Measurements from ENCODE around the gene DUSP22. TPM values are rescaled to one million over a fixed set of nuclear protein-coding genes. Genes with fewer than 3 reads are reported as not detected.

DUSP22 gene
- polyA plus RNA-seq, 1 of the 3 experiments (the other 2 are of a cell fraction) = 6.8 TPM

GRCh38 chr6:399785-400534 is 107.7 kb downstream of the DUSP22 start:
- H2AFZ ChIP-seq (ENCODE audit: low read depth) = no peak overlapping the region
- peaks cover 87% of the 10 kb centered on the region for H3K27me3 ChIP-seq (ENCODE audit: insufficient read depth)
- H3K9me2 ChIP-seq = no peaks in the 10 kb centered on the region
- H3K9me3 ChIP-seq = no peaks in the 10 kb centered on the region
- 19% methylated on average over 11 of the region's 11 CpGs for WGBS (ENCODE audit: low lambda C conversion rate)
- no peaks in the 10 kb centered on the region for H3F3A ChIP-seq (replicated peaks; ENCODE audit: insufficient read depth)
- CTCF ChIA-PET = no interaction called here
- H3K27ac ChIP-seq (ENCODE audit: low read depth in 2 of 2, low read length in 1 of 2) = no peak overlapping the region
- H3K79me2 ChIP-seq (ENCODE audit: insufficient read depth) = no peaks in the 10 kb centered on the region
- no peak overlapping the region for H3K4me2 ChIP-seq
- DNase-seq = no peak
- no peaks in the 10 kb centered on the region for H4K20me1 ChIP-seq (ENCODE audit: insufficient read depth)
- no peak overlapping the region for H3K4me3 ChIP-seq (ENCODE audit: low read depth in 2 of 2, low read length in 1 of 2)
- no peaks in the 10 kb centered on the region for H3K36me3 ChIP-seq (replicated peaks in 1 of 2; ENCODE audit: control insufficient read depth in 1 of 2, insufficient read depth in 2 of 2, low read length in 1 of 2)
- POLR2A ChIA-PET = no interaction called here
- no peak for TF ChIP-seq JUND (IDR thresholded peaks at IDR 0.05)
- no peak for TF ChIP-seq MAX (IDR thresholded peaks at IDR 0.05; ENCODE audit: low read depth)
- no peak for TF ChIP-seq TEAD4 (IDR thresholded peaks at IDR 0.05; ENCODE audit: borderline replicate concordance, insufficient read depth)
- no peak for TF ChIP-seq MXI1 (IDR thresholded peaks at IDR 0.05; ENCODE audit: low read depth, low read length)
- TF ChIP-seq USF1 (IDR thresholded peaks at IDR 0.05; ENCODE audit: borderline replicate concordance, low read depth) = no peak
- no peak for TF ChIP-seq TAF1 (IDR thresholded peaks at IDR 0.05; ENCODE audit: borderline replicate concordance, low read depth, low read length)
- no peak for TF ChIP-seq SMC3 (IDR thresholded peaks at IDR 0.05; ENCODE audit: low read depth, low read length)
- no peak for TF ChIP-seq GATA2 (CRISPR knock-in tag; IDR thresholded peaks at IDR 0.05)
- TF ChIP-seq RAD21 (IDR thresholded peaks at IDR 0.05; ENCODE audit: low read length) = no peak
- TF ChIP-seq GABPA (IDR thresholded peaks at IDR 0.05; ENCODE audit: low read depth) = no peak
- no peak for TF ChIP-seq CHD2 (IDR thresholded peaks at IDR 0.05; ENCODE audit: low read length, partially characterized antibody)
- no peak for TF ChIP-seq YY1 (IDR thresholded peaks at IDR 0.05; ENCODE audit: low read depth)
- H3K9ac ChIP-seq = no peak overlapping the region
- no peaks in the 10 kb centered on the region for H3K4me1 ChIP-seq (ENCODE audit: control insufficient read depth in 1 of 2, insufficient read depth in 2 of 2, low read depth in 1 of 2, low read length in 1 of 2)

- Histone ChIP-seq H3K36me3 (replicated peaks in 1 of 2; ENCODE audit: control insufficient read depth in 1 of 2, insufficient read depth in 2 of 2, low read length in 1 of 2) (no peaks in the 10 kb centered on the region), H3K9ac (no peak overlapping the region), H3K4me3 (ENCODE audit: low read depth in 2 of 2, low read length in 1 of 2) (no peak overlapping the region), H2AFZ (ENCODE audit: low read depth) (no peak overlapping the region), H3F3A (replicated peaks; ENCODE audit: insufficient read depth) (no peaks in the 10 kb centered on the region), H4K20me1 (ENCODE audit: insufficient read depth) (no peaks in the 10 kb centered on the region), H3K9me3 (no peaks in the 10 kb centered on the region), H3K4me1 (ENCODE audit: control insufficient read depth in 1 of 2, insufficient read depth in 2 of 2, low read depth in 1 of 2, low read length in 1 of 2) (no peaks in the 10 kb centered on the region), H3K4me2 (no peak overlapping the region), H3K27me3 (ENCODE audit: insufficient read depth) (peaks cover 83% of the 10 kb centered on the region), H3K79me2 (ENCODE audit: insufficient read depth) (no peaks in the 10 kb centered on the region), H3K27ac (ENCODE audit: low read depth in 2 of 2, low read length in 1 of 2) (no peak overlapping the region), H3K9me2 (no peaks in the 10 kb centered on the region)
- no peak for TF ChIP-seq GATA2 (CRISPR knock-in tag; IDR thresholded peaks at IDR 0.05)
- no peak for TF ChIP-seq RXRA (IDR thresholded peaks at IDR 0.05; ENCODE audit: borderline replicate concordance, low read depth)
- TF ChIP-seq USF1 (IDR thresholded peaks at IDR 0.05; ENCODE audit: borderline replicate concordance, low read depth) = no peak
- TF ChIP-seq NRF1 (IDR thresholded peaks at IDR 0.05; ENCODE audit: low read depth, low read length) = no peak
- no peak for TF ChIP-seq FOSL2 (IDR thresholded peaks at IDR 0.05; ENCODE audit: borderline replicate concordance, low read depth)
- no peak for TF ChIP-seq SMC3 (IDR thresholded peaks at IDR 0.05; ENCODE audit: low read depth, low read length)
- TF ChIP-seq MAX (IDR thresholded peaks at IDR 0.05; ENCODE audit: low read depth) = no peak
- TF ChIP-seq GABPA (IDR thresholded peaks at IDR 0.05; ENCODE audit: low read depth) = no peak
- TF ChIP-seq EP300 (IDR thresholded peaks at IDR 0.05; ENCODE audit: borderline replicate concordance in 1 of 2, low read depth in 1 of 2, low read length in 1 of 2) = no peak
- TF ChIP-seq TCF12 (IDR thresholded peaks at IDR 0.05) = no peak
- no peak for TF ChIP-seq CHD2 (IDR thresholded peaks at IDR 0.05; ENCODE audit: low read length, partially characterized antibody)
- no peak for TF ChIP-seq FOXJ3 (CRISPR knock-in tag; IDR thresholded peaks at IDR 0.05)
- no peak for TF ChIP-seq SIN3A (IDR thresholded peaks at IDR 0.05; ENCODE audit: borderline replicate concordance, low read depth, low read length)
- no peak for TF ChIP-seq POLR2AphosphoS5 (IDR thresholded peaks at IDR 0.05; ENCODE audit: low read depth, low read length)
- no peak for TF ChIP-seq YY1 (IDR thresholded peaks at IDR 0.05; ENCODE audit: low read depth)
- ChIA-PET CTCF (no interaction called here), POLR2A (no interaction called here)
- 28% methylated on average over 6 of the region's 6 CpGs for WGBS (ENCODE audit: low lambda C conversion rate)
- DNase-seq = no peak
These were observed 108.5 kb downstream of the DUSP22 start for GRCh38 chr6:400815-401214.
